ENCODE data around the gene DCUN1D3.

DNA sequence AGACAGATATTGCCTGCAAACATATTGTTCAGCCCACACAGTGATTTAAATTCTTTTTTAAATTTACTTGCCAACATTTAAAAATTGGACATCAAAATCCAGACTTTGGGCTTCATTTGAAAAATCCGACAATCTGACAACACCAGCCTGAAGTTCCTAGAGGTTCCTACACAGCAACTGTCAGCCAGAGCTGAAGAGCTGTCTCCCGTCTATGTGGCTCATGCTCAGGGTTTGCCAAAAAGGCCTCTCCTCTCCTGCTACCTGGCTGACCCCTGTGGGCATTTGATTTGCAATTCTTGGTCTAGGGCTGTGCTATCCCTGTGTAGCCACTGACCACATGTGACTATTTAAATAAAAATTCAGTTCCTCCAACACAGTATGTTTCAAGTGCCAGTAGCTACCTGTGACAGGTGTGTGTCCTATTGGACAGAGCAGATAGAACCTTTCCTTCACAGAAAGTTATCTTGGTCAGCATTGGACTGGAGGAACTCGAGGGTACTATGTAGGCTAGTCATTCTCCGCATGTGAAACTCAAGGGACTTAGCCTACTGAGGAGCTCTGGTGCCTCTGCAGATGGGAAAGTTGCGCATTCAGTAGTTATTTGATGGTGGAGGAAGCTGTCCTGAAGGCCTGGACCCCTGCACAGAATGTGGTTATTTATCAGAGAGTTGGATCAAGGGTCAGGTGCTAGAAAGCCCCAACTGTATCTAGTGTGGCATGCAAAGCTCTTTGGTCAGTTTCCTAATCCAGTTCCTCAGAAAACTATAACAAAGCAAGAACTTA is 3.1 kb upstream of the DCUN1D3 start:
- TF ChIP-seq, protein P1, sequence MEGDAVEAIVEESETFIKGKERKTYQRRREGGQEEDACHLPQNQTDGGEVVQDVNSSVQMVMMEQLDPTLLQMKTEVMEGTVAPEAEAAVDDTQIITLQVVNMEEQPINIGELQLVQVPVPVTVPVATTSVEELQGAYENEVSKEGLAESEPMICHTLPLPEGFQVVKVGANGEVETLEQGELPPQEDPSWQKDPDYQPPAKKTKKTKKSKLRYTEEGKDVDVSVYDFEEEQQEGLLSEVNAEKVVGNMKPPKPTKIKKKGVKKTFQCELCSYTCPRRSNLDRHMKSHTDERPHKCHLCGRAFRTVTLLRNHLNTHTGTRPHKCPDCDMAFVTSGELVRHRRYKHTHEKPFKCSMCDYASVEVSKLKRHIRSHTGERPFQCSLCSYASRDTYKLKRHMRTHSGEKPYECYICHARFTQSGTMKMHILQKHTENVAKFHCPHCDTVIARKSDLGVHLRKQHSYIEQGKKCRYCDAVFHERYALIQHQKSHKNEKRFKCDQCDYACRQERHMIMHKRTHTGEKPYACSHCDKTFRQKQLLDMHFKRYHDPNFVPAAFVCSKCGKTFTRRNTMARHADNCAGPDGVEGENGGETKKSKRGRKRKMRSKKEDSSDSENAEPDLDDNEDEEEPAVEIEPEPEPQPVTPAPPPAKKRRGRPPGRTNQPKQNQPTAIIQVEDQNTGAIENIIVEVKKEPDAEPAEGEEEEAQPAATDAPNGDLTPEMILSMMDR (conservative IDR thresholded peaks at IDR 0.05; ENCODE audit: low read length): no peak
- no peak for TF ChIP-seq EZH2phosphoT487 (IDR thresholded peaks at IDR 0.05; ENCODE audit: borderline replicate concordance, low read depth, low read length)
